HG02642 (cell line): ENCODE data around the gene GTF3C1.
"Not testable (repeated sequence)": the region's sequence is repeated elsewhere in the genome, so short reads cannot be mapped to it uniquely, and the experiment has no call there.

Source experiments
- ATAC-seq: cut with Tn5 transposase; IDR thresholded peaks from one replicate; pipeline ENCODE4 v1.9.1; 2021; ENCODE audit warnings: mild to moderate bottlenecking; ENCODE audit not compliant: unreplicated experiment, poor library complexity

GTF3C1 gene

DNA sequence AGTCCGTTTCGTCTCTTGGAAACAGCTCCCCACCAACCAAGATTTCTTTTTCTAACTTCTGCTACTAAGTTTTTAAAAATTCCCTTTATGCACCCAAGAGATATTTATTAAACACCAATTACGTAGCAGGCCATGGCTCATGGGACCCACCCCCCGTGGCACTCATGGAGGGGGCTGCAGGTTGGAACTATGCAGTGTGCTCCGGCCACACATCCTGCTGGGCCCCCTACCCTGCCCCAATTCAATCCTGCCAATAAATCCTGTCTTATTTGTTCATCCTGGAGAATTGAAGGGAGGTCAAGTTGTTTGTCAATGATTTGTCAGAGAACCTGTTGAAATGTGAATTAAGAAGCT is 99.5 kb downstream of the GTF3C1 start:
- ATAC-seq, result peak; percentile 11

DNA sequence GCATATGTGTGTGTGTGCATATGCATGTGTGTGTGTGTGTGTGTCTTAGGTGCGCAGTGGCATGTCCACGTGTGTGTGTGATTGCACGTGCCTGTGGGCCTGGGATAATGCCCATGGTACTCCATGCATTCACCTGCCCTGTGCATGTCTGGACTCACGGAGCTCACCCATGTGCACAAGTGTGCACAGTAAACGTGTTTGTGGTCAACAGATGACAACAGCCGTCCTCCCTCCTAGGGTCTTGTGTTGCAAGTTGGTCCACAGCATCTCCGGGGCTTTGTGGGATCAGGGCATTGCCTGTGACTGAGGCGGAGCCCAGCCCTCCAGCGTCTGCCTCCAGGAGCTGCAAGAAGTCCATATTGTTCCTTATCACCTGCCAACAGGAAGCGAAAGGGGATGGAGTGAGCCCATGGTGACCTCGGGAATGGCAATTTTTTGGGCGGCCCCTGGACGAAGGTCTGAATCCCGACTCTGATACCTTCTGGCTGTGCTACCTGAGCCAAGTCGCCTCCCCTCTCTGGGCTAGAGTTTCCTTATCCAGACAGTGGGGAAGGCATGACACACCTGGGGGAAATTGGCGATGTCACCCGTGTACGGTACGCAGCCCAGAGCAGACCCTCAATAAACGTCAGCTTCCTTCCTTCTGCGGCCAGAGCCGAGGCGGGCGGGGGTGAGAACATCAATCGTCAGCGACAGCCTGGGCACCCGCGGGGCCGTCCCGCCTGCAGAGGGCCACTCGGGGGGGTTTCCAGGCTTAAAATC is 100.1 kb downstream of the GTF3C1 start:
- ATAC-seq, result peak; percentile 59

DNA sequence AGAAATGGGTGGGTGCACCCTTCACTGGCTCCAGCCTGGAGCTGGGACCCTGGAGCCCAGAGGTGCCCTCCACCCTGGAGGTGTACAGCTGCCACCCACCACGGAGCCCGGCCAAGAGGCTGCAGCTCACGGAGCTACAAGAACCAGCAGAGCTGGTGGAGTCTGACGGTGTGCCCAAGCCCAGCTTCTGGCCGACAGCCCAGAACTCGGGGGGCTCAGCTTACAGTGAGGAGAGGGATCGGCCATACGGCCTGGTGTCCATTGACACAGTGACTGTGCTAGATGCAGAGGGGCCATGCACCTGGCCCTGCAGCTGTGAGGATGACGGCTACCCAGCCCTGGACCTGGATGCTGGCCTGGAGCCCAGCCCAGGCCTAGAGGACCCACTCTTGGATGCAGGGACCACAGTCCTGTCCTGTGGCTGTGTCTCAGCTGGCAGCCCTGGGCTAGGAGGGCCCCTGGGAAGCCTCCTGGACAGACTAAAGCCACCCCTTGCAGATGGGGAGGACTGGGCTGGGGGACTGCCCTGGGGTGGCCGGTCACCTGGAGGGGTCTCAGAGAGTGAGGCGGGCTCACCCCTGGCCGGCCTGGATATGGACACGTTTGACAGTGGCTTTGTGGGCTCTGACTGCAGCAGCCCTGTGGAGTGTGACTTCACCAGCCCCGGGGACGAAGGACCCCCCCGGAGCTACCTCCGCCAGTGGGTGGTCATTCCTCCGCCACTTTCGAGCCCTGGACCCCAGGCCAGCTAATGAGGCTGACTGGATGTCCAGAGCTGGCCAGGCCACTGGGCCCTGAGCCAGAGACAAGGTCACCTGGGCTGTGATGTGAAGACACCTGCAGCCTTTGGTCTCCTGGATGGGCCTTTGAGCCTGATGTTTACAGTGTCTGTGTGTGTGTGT is 100.9 kb downstream of the GTF3C1 start:
- ATAC-seq, result no peak

DNA sequence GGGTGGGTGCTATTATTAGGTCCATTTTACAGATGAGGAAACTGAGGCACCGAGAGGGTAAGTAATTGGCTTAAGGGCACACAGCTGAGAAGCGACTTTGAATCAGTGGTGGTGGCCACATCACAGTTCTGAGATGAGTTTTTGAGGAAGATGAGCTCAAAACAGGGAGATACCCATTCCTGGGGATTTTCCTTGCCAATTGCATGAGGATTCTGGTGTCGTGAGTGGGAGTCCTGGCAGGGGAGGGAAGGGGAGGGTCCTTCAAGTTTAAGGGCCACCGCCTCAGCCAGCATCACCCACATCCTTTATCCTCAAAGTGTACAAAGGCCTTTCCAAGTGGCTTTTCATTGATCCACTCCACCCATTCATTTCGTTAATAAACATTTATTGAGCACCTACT is 102.4 kb downstream of the GTF3C1 start:
- no peak for ATAC-seq

DNA sequence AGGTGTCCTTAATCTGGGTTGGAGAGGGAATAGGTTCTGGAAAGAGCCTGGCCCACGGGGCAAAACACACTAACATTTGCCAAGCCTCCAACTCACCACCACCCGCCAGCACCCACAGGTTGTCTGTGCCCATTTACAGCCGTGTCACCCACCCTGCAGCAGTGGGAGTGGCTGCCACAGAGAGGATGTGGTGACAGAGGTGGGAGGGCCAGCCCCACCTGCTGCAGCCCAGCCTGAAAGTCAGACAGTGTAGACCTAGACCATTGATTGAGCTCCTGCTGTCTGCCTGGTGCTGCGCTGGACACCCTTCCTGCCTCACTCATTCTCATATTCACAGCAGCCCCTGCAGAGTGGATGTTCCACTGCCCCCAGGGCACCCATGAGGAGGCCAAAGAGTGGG is 103.0 kb downstream of the GTF3C1 start:
- ATAC-seq, result no peak

DNA sequence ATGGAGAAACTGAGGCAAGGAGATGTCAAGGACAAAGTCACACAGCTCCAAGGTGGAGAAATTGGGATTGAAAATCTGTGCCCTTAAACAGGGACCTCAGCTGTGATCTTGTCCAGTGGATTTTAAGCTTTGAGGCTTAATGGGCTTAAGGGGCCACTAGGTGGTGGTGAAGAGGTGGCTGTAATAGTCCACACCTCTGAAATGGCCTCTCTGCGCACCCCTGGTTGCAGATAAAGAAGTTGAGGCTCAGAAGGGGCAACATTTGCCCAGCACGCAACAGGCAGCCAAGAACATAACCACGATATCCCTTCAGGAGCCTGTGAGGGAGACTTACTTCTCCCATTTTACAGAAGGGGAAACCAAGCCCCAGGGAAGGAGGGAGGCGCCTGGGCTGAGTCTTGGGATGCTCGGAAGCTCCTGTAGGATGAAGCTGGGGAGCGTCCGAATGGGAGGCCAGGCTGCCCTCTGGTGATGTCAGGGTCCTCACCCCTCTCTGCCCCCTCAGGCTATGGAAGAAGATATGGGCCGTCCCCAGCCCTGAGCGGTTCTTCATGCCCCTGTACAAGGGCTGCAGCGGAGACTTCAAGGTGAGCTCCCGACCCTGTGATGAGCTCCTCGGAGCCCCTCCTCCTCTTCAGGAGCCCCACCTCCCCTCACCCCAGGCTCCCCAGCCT is 104.1 kb downstream of the GTF3C1 start:
- ATAC-seq, result no peak

DNA sequence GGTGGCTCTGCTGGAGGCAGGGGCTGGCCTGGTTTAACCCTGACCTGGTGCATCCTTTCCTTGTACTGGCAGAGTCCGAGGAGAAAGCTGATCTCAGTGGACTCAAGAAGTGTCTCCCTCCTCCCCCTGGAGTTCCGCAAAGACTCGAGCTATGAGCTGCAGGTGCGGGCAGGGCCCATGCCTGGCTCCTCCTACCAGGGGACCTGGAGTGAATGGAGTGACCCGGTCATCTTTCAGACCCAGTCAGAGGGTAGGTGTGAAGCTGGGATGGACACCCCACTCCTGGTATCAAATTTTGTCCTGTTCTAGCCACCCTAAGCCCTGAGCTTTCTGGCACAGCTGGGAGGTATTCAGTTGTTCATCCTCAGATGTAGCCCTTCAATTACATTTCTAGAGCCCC is 105.2 kb downstream of the GTF3C1 start:
- no peak for ATAC-seq

DNA sequence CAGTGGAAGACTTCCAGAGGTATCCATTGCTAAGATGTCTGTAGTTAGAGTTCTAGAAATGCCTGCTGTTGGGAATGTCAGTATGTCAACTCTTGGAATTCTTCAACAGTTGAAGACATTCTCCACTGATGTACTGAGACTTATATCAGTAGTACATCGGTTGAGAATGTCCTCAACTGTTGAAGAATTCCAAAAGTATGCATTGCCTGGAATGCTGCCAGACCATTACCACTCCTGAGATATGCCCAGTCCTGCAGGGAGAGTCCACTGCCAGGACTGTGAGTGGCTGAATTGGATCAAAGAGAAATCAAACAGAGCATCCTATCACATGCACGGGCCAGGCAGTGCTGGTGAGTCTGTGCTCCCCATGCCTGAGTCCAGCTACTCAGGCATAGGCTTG is 105.7 kb downstream of the GTF3C1 start:
- no peak for ATAC-seq

DNA sequence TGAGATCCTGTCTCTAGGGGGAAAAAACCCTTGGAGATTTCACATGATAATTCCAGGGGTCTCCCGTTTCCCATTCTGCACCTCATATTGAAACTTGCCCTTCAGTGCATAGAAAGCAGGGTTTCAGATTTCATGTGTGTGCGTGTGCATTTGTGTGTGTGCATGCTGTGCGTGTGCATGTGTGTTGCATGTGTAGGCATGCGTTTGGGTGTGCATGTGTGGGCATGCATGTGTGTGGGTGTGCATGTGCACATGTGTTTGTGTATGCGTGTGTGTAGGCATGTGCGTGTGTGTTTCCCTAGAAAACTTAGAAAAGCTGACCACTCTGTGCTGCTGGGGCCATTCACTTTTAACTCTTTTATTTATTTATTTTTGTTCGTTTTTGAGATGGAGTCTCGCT is 107.7 kb downstream of the GTF3C1 start:
- ATAC-seq, result no peak

DNA sequence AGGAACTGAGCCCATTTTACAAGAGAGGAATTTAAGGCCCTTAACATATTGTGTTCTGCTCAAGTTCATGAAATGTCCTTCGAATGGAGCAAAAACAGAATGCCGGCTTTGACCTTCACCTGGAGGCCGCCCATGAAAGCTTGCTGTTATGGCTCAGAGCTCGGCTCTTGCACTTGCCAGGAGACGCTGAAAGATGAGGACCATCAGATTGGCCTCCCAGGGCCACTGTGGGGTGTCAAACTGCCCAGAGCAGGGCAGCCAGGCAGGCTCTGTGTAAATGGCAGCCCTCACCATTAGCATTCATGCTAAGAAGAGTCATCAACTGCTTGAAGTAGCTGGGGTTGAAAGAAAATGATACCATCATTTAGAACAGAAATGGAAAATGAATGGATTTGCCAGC is 108.4 kb downstream of the GTF3C1 start:
- ATAC-seq, result no peak

DNA sequence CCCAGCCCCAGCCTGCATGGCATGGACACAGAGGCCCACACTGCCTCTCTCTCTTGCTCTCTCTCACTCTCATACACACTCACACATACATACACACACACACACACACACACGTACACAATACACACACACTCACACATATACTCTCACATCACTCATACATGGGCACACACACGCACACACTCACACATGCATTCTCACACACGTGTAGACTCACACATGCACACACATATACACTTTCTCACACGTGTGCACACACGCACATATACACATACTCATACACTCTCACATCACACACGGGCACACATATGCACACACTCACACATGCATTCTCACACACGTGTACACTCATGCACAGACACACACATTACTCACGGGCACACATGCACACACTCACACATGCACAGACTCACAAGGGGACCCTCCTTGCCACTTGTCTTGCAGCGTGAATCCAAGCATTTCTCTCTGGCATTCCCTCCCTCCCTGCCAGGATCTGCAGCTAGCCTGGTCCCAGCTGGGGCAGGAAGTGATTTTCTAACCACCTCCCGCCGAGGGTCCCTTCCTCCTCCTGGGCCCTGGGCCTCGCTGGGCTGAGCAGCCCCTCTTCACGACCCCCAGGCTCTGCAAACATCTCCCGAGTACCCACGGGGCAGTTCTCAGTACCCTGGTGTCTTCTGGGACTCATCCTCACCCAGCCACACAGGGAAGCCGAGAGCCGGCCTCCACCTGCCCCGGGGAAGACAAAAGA is 110.3 kb downstream of the GTF3C1 start:
- no peak for ATAC-seq

DNA sequence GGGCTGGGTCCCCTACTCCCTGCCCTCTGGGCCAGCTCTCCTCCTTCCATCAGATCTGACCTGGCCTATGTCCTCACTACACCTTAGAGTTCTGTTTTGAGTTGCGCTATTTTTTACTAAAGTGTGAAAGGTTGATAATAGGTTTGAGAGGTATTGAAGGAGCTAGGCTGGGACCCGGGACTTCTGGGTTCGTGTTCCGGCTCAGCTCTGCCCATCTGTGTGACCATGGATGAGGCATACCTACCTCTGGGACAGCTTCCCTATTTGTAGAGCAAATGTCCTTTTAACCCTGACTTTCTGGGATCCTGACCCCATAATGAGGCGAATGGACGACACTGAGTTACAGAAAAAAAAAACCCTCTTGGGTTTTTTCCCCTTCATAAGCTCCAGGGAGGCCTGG is 111.8 kb downstream of the GTF3C1 start:
- ATAC-seq, result no peak

DNA sequence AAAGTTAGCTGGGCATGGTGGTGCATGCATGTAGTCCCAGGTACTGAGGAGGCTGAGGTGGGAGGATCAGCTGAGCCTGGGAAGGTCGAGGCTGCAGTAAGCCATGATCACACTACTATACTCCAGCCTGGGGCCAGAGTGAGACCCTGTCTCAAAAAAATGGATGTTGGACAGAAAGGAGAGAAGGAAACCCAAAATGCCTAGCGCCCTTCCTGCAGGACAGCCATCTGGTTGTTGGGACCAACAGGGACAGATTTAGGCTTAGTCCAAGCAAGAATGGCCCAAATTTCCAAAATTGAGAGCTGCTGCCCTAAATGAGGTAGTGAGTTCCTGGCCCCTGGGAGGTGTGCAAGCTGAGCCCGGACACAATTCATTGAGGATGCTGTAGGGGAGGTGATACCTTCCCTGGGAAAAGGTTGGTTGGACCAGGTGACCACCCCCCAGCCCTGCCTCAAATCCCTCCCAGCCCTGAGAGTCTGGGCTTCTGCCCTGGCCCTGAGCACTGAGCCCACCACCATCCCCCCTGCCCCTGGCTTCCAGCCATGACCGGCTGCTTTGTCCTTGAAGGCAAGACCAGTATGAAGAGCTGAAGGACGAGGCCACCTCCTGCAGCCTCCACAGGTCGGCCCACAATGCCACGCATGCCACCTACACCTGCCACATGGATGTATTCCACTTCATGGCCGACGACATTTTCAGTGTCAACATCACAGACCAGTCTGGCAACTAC is 112.6 kb downstream of the GTF3C1 start:
- no peak for ATAC-seq

DNA sequence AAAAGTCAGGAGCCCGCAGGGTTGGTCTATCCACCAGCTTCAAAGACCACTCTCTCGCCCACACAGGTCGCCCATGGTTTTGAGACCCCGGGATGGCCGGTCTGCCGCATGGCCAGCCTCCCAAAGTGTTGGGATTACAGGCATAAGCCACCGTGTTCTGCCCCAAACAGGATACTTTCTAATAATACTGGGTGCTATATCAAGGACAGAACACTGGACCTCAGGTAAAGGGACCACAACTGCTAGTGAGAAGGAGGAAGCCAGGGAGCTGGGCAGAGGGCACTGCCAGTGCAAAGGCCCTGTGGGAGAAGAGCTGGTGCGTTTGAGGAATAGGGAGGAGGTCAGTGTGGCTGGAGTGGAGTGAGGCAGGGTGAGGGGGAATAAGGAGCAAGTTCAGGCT is 113.6 kb downstream of the GTF3C1 start:
- ATAC-seq, result no peak

DNA sequence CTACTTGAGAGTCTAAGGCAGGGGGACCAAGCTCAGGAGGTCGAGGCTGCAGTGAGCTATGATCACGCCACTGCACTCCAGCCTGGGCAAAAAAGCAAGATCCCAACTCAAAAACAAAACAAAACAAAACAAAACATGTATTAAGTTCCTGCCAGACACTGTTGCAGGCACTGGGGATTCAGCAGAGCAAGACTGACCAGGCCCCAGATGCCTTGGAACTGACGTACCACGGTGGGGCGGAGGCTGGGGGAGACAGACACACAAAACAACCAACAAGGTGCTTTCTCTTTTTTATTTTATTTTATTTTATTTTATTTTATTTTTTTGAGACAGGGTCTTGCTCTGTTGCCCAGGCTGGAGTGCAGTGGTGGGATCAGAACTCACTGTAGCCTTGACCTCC is 114.6 kb downstream of the GTF3C1 start:
- ATAC-seq, result not testable (repeated sequence)

DNA sequence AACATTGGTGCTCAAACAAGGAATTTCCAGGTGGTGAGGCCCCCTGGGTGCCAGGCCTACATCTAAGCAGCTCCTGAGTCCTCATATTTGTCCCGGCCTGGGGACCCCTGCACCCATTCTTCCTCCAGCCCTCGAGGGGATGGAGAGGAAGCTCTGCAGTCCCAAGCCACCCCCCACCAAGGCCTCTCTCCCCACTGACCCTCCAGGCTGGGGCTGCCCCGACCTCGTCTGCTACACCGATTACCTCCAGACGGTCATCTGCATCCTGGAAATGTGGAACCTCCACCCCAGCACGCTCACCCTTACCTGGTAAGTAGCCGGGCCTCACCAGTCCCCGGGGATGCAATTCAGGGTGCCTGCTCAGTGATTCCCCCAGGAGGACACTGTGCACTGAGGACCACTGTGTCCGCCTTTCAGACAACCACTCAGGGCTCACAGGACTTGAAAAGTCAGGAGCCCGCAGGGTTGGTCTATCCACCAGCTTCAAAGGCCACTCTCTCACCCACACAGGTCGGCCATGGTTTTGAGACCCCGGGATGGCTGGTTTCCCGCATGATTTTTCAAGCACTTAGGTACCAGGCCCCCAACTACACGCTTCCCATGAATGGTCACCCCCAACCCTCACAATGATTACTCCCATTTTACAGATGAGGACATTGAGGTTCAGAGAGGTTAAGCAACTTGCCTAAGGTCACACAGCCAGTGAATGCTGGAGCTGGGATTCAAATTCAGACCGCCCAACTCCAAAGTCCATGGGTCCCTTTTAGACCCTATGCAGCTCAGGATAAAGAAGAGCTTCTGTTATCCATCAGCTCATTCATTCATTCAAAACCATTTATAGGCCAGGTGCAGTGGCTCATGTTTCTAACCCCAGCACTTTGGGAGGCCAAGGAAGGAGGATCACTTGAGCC is 115.3 kb downstream of the GTF3C1 start:
- ATAC-seq, result no peak

DNA sequence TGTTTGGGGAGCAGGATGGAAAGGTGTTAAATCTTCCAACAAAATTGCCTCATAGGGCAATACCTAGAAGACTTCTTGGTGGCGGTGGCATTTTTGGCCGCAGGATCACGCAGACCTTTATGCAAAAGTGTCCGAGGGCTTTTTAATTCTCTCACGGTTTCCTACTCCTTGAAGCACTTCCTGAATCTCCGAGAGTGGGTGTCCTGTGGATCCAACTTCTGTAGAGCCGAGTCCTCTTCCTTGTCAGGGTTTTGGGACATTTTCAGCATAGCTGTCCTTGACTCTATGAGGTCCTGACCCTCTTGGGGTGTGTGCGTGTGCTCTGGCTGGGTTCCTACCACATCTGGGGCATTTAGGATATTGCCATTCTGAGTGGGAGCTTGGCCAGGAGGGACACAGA is 116.1 kb downstream of the GTF3C1 start:
- ATAC-seq, result no peak

DNA sequence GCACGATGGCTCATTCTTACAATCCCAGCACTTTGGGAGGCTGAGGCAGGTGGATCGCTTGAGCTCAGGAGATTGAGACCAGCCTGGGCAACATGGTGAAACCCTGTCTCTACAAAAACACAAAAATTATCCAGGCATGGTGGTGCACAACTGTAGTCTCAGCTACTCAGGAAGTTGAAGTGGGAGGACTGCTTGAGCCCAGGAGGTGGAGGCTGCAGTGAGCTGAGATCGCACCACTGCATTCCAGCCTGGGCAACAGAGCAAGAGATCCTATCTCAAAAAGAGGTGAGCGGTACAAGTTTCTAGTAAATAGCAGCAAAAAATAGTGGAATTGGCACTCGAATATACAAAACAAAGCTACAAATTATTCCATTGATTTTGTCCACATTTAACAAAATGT is 116.5 kb downstream of the GTF3C1 start:
- ATAC-seq, result not testable (repeated sequence)

DNA sequence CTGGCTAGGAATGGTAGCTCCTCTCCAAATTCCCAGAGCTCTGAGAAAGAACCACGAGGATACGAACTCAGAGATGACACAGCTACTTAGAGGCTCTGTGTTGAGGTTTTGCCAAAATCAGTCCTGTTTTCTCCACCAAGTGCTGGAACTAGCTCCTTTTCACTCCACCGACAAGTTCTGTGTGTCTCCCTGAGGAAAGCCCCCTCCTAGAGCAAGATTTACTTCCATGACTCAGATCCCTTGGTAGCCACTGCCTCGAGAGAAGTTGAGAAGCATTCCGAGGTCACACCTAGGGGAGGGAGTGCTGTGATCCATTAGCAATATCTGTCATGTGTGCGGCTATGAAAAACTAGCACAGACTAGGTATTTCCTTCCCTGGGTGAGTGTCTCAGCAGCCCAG is 117.2 kb downstream of the GTF3C1 start:
- ATAC-seq, result no peak
